Measurements from ENCODE around the gene RAB3C.

The RAB3C gene

DNA sequence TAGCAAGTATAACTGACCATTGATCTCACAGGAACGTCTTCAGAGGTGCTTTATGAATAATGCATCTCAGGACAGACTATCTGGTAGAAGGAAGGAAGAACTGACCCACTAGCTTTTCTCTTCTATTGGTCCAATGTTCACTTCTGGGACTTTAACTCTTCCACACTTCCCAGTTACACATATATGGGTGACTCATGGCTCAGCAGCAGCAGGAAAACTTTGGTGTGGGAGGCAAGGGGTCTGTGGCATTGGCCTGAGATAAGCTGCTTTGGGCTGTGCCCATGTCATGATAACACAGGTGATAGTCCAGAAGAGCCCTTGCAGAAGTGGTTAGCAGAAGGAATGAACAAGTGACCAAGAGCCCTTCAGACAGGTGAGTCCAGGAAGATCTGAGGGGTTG is 148.8 kb downstream of the RAB3C start:
- DNase-seq (ENCODE audit: low read depth) = no peak

DNA sequence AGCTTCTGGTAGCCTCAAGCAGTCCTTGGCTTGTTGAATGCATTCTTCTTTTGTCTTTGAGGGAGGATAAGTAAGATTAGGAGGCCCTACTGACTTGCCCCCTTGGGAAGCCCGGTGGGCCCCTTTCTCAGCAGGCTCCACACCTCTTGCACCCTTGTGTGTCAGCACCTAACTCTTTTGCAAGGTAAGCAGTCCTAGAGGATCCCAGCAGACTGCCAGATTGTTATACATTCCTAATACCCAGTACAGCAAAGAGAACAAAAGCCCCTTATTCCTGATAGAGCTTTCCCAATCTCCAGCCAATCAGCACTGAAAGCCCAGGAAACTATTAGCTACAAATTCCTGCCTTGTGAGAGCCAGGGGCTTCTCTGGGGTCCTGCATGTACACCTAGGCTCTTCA is 152.8 kb downstream of the RAB3C start:
- no peak for DNase-seq (ENCODE audit: low read depth)

DNA sequence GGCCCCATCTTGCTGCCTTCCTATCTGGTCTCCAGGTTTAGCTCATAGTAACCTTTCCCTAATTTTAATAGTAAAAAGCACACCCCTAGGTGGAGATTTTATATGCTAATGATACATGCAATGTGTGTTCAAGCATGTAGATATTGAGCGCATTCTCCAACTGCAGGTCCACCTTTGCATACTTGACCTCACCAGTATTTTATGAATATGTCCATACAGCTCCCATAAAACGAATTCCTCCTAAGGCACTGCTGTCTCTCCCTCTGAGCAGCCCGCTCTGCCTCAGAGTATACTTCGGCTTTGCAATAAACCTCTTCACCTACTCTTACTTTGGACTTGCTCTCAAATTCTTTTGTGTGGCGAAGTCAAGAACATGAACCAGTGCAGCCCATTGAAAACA is 153.3 kb downstream of the RAB3C start:
- no peak for DNase-seq (ENCODE audit: low read depth)

DNA sequence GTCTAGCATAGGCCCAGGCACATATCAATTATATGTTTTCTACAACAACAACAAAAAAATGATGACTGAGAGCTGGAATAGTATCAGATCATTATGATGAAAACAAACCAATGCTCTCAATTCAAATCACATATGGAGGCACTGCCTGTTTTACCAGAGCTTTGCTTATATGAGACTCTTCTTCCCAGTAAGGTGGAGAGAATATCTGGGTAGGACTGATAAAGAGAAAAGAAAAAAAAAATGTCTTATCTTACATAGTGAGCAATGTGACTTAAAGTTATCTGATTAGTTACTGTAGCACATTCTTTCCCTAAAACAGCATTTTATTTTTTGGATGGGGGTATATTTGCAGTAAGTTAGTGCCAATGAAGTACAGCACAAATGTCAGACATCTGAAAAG is 154.8 kb downstream of the RAB3C start:
- DNase-seq (ENCODE audit: low read depth) = no peak

DNA sequence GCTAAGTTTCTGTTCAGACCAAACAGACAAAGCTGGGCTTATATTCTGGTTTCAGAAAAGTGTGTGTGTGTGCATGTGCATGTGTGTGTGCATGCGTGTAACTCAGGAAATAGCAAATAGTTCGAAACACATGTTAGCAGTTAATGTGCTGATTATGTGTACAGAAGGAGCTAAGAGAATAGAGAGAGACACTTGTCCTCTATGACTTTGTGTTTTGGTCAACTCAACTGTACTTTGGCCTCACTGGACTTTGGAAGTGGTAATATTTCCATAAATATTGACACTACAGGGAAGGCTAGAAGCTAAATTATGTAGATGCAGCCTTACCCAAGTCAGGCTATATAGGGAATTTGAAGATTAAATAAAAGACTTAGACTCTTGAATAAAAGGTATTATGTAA is 155.5 kb downstream of the RAB3C start:
- DNase-seq (ENCODE audit: low read depth) = no peak

DNA sequence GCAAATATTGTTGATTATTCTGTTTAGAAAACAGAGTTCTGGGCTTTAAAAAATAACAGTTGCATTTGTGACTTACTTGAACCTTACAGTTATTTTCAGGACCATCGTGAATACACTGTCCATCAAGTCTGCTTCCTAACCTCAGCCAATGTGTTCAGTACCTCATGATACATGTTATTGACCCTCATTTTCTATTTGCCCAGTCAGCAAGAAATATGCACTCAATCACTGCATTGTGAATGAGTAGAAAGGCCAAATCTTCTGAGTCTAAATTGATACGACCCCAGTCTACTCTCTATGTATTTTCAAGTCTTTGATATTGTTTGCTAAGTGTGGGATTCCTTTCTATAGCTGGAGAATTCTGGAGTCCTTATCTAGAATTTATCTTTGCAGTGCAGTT is 156.2 kb downstream of the RAB3C start:
- no peak for DNase-seq (ENCODE audit: low read depth)

DNA sequence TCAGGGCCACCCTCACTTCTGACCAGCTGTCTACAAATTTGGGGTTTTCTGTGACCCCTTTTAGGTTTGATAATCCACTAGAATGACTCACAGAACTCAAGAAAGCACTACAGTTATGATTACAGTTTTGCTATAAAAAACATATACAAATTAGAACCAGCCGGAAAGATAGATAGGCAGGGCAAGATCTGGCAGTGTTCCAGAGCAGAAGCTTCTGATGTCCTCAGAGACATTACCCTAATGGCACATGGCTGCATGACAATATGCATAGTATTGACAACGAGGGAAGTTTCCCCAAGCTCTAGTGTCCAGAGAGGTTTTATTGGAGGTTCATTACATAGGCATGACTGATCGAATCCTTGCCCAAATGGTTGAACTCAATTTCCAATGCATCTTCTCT is 158.1 kb downstream of the RAB3C start:
- DNase-seq (ENCODE audit: low read depth) = no peak

DNA sequence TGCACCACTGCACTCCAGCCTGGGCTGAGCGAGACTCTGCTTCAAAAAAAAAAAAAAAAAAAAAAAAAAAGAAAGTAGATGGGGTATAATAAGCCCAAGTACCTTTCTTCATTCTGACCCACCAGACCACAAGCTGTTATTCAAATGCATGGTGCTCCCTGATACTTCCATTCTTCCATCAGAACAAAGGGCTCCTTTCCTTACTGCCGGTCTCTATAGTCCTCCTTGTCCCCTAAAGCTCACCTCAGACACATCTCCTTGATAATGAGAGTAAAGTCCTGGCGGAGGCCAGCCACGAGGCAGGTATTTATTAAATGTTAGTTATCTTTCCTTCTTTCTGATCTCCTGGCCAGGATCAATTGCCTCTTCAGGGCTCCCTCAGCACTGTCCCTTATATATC is 162.5 kb downstream of the RAB3C start:
- DNase-seq (ENCODE audit: low read depth) = no peak

DNA sequence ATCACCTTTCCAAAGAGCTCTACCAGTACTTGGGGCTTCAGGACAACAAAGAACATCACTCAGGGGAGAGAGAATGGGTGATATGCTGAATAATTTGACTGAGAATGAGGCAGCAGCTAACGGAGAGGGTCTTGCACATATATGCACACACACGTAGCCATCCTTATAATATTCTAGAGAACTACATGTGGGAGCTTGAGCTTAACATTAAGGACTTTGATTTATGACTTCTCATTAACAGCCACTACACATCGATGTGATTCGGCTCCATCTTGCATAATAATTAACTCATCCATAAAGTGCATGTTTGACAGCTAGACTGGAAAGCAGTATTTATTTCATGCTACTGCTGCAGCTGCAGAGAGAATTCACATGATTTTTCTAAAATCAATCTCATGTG is 163.4 kb downstream of the RAB3C start:
- no peak for DNase-seq (ENCODE audit: low read depth)

DNA sequence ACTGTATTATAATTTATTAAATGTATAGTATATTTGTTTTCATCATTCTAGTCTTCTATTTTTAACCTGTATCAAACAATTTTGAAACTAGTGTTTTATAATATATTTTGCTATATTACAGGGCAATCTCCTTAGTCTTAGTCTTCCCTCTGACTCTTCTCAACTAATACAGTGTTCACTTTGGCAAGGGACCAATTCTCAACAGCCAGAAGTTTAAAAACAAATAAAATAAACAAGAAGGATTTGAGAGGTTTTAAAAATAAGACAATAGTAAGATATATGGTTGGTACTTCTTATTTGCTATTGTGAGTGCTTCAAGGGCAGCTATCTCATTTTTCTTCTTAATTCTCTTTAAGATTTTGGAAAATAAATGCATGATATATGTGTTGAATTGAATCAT is 167.2 kb downstream of the RAB3C start:
- no peak for DNase-seq (ENCODE audit: low read depth)

DNA sequence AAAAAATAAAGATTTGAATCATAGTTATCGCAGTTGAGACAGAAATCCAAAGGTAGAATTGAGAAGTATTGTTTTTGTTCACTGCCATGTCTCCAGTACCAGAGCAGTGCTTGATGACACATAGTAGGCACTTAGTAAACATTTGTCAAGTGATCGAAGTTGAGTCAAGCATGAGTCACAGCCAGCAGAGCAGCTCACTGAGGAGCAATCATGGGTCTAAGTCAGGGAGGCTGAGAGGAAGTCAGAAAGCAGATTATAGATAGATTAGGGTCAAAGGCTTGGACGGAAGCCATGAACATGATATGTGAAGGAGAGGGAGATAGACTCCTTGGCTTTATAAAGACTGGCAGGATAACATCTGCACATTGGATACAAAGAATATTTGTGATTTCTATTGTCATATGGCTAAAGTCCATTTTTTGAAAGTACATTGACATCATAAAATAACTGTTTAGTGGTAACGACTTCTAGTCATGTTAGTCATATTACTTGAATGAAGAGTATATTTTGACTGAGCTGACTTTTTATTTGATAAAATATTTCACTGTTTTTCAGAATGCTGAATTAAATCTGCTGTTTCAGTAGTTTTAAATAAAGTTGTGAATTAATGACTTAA is 168.5 kb downstream of the RAB3C start:
- no peak for DNase-seq (ENCODE audit: low read depth)

DNA sequence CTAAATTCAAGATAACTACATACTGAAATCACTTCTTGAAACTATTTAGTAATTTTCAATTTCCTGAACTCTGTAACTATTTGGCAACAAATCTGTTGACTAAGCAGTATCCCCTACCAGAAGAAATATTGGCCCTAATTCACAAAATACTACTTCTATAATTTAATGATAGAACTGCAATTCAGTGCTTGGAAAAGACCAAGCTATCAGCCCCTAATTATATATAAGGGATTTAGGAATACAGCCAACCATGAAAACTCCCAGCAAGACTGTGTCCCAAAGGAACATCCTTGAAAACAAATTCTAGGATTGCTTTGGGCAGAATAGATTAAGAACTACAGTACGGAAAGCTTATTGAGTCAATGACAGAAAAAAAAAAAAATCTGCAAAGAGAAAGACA is 169.2 kb downstream of the RAB3C start:
- no peak for DNase-seq (ENCODE audit: low read depth)

DNA sequence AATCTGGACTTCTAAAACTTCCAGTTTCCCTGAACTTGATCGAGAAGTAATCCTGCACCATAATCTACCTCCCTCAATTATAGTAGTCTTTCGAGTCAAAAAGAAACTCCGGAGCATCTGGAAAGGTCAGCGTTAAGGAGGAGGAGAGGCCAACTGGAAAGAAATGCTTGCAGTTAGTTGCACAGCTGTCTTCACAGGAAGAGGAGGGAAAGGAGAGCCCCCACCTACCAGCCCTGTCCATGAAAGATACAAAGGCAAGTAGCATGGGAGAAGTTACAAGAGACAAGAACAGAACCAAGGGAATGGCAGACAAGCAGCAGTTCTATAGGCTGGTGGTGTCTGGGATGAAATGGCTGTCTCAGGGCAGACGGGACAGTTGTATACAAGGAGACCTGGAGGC is 170.6 kb downstream of the RAB3C start:
- DNase-seq (ENCODE audit: low read depth) = no peak

DNA sequence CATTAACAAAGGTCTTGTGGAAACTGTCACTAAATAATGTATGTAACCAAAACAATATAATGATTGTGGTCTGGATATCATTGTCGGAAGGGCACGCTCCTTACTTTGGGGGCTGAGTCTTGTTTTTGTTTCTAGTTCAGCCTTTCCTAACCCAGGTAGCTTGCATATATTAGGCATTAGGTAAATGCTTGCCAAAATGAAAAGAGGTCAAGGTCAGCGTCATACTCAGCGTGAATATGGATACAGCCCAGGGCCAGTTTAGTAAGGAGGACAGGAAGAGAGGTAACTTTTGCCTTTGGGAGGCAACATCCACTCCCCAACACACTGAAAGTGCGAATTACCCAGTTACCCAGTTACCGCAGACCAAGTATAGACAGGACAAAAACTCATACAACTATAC is 171.4 kb downstream of the RAB3C start:
- DNase-seq (ENCODE audit: low read depth) = no peak

DNA sequence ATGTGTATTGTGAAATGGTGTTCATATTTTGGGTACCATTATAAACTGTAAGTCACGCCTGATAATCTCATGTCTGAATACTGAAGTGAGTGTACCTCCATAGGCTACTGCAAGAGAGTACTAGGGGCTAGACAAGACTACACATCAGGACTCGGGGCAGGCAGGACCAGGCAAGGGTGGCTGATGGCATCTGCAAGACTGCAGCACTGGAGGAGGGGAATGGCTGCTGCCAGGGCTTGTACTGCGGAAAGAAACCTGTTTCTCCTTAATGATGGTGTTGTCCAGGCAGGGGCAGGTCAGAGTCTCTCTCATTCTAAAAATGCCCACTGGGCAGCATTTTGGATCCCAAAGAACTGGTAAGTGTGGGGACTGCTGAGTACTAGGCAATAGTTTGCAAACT is 172.5 kb downstream of the RAB3C start:
- DNase-seq (ENCODE audit: low read depth) = no peak

DNA sequence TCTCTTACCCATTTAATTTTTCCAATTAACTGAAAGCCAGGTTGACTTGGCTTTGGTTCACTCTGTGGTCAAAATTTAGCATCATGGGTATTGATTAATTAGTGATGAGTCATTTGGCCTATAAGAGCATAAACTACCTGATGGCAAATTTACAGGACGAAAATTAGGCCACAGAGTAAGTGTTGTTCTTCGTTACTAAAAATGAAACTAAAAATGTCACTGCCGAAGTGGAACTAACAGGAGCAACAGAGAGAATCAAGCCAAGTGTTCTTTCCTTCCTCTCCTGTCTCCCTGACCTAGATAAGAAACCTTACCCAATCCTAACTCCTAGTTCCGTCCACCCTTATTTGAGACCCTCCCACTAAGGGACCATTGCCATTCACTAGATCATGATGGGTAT is 176.9 kb downstream of the RAB3C start:
- DNase-seq (ENCODE audit: low read depth) = no peak

DNA sequence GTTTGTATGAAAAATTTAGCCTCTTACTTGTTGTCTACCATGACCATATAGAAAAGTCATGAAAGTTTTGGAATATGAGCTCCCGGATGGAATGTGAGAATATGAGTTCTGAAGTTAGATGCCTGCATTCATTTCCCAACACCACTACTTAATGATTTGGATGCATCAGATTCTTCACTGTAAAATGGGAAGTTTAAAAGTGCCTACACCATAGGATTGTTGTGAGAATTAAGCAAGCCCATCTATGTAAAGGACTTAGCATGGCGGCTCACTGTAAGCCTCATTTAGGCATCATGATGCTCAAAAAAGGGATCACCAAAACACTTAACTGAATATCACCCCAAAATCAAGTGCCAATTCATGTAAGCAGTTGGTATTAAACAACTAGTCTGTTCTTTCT is 177.3 kb downstream of the RAB3C start:
- no peak for DNase-seq (ENCODE audit: low read depth)

DNA sequence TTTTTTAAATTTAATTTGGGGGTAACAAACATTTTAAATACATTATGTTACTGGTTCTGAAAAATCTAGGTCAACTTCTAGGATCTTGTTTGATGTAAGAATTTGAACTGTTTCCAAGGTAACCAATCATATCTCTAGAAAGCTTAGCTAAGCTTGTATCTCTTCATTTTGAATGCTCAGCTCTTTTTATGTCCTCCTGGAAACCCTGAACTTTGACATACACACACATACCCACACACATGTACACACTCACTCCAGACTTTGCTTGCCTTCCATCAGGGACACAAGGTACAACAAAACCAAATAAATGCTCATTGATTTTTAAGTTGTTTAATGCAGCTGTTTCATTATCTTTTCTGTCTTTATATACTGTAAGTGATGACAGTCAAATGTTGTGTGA is 178.5 kb downstream of the RAB3C start:
- DNase-seq (ENCODE audit: low read depth) = no peak

DNA sequence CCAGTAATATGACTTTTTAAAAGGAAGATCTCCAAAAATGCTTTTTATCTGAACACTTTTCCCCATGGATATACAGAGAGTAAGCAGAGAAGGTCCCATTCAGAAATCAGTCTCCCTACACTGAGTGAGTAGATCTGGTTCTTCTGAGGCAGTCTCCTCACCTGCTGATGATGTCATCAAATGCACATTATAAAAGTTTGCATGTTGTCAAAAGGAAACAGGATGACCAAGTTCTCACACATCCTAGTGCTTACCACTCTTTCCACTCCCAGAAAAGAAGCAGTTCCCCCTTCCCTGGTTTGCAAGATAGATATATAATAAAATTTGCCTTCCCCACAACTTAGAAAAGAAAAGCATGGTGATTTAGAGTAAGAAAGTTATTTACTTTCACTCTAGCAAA is 180.5 kb downstream of the RAB3C start:
- no peak for DNase-seq (ENCODE audit: low read depth)

DNA sequence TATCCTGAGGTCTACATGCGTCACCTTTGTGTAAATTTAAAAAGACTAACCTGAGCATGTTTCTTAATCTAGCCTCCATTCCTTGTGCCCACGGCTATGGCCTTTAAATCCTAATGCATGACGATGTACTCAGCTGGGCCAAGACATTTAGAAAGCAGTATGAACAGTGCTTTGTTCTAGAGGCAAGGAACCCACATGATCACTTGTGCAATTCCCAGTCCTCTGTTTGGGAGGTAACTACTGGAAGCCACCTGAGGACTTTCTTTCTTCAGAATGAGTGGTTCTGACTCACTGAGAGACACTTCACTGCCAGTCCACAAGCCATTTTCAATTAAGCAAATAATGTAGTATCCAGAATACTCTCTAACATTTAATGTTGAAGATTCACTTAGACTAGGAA is 181.3 kb downstream of the RAB3C start:
- DNase-seq (ENCODE audit: low read depth) = no peak

DNA sequence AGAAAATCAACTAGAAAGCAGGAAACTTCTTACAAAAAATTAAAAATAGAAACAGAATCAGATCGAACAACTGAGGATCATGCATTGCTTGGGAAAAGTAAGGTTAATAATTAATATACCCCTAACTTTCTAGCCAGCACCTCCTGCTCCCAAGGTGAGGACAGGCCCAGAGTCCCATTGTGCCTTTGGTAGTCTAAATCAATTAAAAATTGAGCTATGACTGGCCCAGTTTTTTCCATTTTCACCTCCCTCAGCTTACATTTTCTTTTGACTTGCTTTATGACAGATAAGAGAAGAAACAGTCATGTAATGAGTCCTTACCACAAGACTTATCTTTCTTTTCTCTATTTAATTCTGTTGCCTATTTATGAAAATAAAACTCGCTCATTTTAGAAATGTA is 182.2 kb downstream of the RAB3C start:
- no peak for DNase-seq (ENCODE audit: low read depth)

DNA sequence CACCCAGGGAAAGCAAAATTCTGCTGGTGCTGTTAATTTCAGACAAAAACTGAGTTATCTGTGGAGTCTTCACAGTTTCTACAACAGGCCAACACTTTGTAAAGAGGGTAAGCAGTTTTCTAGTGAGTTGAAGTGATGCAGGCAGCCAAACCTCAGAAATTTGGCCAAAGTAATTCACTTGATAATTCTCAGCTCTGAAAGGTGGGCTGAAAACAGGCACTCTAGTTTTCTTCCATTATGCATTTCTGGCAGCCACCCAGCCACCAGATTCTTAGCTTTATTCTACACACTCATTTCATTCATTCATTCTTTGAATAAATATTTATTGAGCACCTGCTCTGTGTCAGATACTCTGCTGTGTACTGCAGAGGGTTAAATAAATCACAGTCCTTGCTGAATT is 184.2 kb downstream of the RAB3C start:
- DNase-seq (ENCODE audit: low read depth) = no peak

DNA sequence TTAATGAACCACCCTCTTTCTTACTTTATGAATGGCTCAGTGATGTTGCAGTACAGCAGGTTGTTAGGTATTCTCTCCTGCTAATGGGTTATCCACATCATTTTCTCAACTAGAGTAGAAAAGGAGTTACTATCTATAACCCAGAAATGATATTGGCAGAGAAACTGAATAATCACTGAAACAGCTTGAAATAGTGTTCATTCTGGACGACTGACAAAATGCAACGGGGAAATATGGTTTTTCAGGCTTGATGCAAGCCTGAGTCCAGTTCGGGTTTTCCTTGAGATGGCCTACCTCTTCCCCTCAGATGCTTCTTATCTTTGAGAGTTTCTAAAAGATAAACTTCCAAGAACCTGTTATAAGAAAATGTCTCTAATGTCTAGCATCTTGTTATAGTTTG is 187.3 kb downstream of the RAB3C start:
- DNase-seq (ENCODE audit: low read depth) = no peak

DNA sequence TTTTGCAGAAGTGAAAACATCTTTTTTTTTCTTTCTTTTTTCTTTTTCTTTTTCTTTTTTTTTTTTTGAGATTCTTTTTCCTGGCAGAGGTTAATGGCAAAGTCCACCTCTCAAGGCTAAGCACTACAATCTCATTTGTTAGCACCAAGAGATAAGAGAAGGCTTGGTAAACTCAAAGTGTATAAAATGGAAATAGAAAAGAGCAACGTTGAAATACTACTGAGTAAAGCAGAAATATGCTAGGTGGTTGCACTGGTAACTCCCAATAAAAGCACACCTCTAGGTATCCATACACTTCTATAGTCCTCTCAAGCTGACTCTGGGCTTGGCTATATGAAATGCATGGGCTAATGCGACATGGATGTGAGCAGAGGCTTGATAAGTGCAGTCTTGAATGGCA is 188.9 kb downstream of the RAB3C start:
- no peak for DNase-seq (ENCODE audit: low read depth)

All from activated T-cell treated with anti-CD3 and anti-CD28 coated beads for 24 hours (primary cell).